ENCODE data around the gene NPPB. TPM values are rescaled to one million over a fixed set of nuclear protein-coding genes. Genes with fewer than 3 reads are reported as not detected.

Gene NPPB
- total RNA-seq, 1 donor = 4.7 TPM

- TF ChIP-seq, protein P1, sequence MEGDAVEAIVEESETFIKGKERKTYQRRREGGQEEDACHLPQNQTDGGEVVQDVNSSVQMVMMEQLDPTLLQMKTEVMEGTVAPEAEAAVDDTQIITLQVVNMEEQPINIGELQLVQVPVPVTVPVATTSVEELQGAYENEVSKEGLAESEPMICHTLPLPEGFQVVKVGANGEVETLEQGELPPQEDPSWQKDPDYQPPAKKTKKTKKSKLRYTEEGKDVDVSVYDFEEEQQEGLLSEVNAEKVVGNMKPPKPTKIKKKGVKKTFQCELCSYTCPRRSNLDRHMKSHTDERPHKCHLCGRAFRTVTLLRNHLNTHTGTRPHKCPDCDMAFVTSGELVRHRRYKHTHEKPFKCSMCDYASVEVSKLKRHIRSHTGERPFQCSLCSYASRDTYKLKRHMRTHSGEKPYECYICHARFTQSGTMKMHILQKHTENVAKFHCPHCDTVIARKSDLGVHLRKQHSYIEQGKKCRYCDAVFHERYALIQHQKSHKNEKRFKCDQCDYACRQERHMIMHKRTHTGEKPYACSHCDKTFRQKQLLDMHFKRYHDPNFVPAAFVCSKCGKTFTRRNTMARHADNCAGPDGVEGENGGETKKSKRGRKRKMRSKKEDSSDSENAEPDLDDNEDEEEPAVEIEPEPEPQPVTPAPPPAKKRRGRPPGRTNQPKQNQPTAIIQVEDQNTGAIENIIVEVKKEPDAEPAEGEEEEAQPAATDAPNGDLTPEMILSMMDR (IDR thresholded peaks at IDR 0.05; ENCODE audit: insufficient read depth, low read depth, low read length) = no peak
- H3K4me3 ChIP-seq (ENCODE audit: low read depth, low read length) = no peak overlapping the region
- DNase-seq (ENCODE audit: low read depth) = no peak
Measured at GRCh38 chr1:11874624-11875023, 15.9 kb upstream of the NPPB start.

DNA sequence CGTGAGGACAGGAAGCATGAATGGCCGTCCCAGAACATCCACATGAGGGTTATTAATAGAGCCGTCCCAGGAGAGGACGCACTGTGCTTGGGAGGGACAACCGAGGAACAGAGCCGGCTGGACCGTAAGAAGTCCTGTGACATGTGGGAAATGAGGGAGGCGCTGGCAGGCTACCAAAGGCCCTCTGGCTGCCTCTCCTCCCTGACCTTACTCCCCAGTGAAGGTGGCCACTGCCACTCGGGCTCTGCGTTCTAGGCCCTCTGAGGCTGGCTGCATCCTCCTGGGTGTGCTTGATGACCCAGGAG, 15.5 kb upstream of the NPPB start:
- TF ChIP-seq, protein P1 (IDR thresholded peaks at IDR 0.05; ENCODE audit: insufficient read depth, low read depth, low read length) = no peak
- H3K4me3 ChIP-seq (ENCODE audit: low read depth, low read length) = no peak overlapping the region
- DNase-seq (ENCODE audit: low read depth) = no peak

- no peak overlapping the region for H3K4me3 ChIP-seq (ENCODE audit: low read depth, low read length)
- DNase-seq (ENCODE audit: low read depth) = no peak
- TF ChIP-seq, protein P1 (IDR thresholded peaks at IDR 0.05; ENCODE audit: insufficient read depth, low read depth, low read length) = no peak
Measured at GRCh38 chr1:11873395-11874257, 14.9 kb upstream of the NPPB start.

DNA sequence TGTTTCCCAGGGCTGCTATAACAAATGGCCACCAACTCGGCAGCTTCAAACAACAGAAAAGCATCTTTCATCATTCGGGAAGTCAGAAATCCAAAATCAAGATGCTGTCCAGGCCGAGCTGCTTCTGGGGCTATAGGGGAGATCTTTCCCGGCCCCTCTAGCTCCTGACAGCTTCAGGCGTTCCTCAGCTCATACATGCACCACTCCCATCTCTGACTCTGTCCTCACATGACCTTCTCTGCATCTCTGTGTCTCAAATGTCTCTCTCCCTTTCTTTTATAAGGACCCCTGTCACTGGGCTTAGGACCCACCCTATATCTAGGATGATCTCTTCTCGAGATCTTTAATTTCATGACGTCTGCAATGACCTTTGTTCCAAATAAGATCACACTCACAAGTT, 13.8 kb upstream of the NPPB start:
- no peak for DNase-seq (ENCODE audit: low read depth)
- TF ChIP-seq, protein P1 (IDR thresholded peaks at IDR 0.05; ENCODE audit: insufficient read depth, low read depth, low read length) = no peak
- no peak overlapping the region for H3K4me3 ChIP-seq (ENCODE audit: low read depth, low read length)

DNA sequence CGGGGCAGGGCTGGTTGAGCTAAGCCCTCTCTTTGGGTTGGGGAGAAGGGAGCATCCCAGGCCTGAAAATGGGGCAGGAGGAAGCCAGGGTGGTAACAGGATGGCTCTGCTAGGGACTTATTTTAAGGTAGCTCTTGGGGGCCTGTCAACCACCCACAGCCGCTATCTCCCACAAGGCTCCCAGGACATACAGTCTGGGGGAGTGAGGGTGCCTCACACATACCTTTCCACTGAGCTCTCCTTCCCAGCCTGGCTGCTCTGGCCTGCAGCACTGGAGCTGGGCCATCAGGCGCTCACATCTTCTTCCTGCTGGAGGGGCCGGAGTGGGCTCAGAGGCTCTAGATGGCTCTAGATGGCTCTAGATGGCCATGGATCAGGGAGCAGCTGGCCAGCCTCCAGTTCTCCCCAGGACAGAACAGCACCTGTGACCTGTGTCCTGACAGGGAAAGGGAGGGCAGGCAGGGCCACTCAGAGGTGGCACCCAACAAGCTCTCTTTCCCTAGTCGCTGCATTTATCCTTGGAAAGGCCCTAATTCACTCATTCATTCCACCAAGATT, 11.0 kb upstream of the NPPB start:
- H3K4me3 ChIP-seq (ENCODE audit: low read depth, low read length) = no peak overlapping the region
- no peak for DNase-seq (ENCODE audit: low read depth)
- TF ChIP-seq, protein P1 (IDR thresholded peaks at IDR 0.05; ENCODE audit: insufficient read depth, low read depth, low read length) = no peak

DNA sequence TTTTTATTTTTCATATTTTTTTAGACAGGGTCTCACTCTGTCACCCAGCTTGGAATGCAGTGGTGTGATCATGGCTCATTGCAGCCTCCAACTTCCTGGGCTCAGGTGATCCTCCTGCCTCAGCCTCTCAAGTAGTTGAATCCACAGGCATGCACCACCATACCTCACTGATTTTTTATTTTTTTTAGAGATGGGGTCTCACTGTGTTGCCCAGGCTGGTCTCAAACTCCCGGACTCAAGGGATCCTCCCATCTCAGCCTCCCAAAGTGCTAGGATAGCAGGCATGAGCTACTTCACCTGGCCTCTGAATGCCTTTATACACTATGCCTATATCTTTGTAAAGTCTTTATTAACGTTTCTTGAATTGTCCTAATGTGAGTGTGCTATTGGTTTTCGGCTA, 10.4 kb upstream of the NPPB start:
- TF ChIP-seq, protein P1 (IDR thresholded peaks at IDR 0.05; ENCODE audit: insufficient read depth, low read depth, low read length) = no peak
- no peak for DNase-seq (ENCODE audit: low read depth)
- no peak overlapping the region for H3K4me3 ChIP-seq (ENCODE audit: low read depth, low read length)

Measured in fibroblast of villous mesenchyme (primary cell).